OCI-LY7 (cell line): ENCODE results near the gene ROPN1L.

Experiments
- EZH2phosphoT487 ChIP-seq: fragments of 200-600 bp; sonication (generic); IDR thresholded peaks from 2 replicates; pipeline ENCODE4 v1.6.1; 2018; ENCODE audit warnings: low read depth, borderline replicate concordance, mild to moderate bottlenecking, mixed run types, antibody characterized with exemption, low read length, moderate library complexity, mixed read lengths
- TF ChIP-seq, protein P1 (sequence below): fragments of 200-600 bp; sonication (generic); conservative IDR thresholded peaks from 2 replicates; pipeline ENCODE4 v1.5.1; 2014; ENCODE audit warnings: mild to moderate bottlenecking, antibody characterized with exemption, low read length, moderate library complexity, mixed read lengths

GRCh38 chr5:10490927-10491672 is 49.4 kb downstream of the ROPN1L start:
- TF ChIP-seq, protein P1, sequence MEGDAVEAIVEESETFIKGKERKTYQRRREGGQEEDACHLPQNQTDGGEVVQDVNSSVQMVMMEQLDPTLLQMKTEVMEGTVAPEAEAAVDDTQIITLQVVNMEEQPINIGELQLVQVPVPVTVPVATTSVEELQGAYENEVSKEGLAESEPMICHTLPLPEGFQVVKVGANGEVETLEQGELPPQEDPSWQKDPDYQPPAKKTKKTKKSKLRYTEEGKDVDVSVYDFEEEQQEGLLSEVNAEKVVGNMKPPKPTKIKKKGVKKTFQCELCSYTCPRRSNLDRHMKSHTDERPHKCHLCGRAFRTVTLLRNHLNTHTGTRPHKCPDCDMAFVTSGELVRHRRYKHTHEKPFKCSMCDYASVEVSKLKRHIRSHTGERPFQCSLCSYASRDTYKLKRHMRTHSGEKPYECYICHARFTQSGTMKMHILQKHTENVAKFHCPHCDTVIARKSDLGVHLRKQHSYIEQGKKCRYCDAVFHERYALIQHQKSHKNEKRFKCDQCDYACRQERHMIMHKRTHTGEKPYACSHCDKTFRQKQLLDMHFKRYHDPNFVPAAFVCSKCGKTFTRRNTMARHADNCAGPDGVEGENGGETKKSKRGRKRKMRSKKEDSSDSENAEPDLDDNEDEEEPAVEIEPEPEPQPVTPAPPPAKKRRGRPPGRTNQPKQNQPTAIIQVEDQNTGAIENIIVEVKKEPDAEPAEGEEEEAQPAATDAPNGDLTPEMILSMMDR: no peak
- no peak for TF ChIP-seq EZH2phosphoT487
